Prostate gland (tissue), 2 donors: ENCODE data around the gene IFNA10.
"Not testable (repeated sequence)": the region's sequence is repeated elsewhere in the genome, so short reads cannot be mapped to it uniquely, and the experiment has no call there.

Experiments used
- POLR2AphosphoS5 ChIP-seq: sonication (generic); formaldehyde crosslinking; IDR thresholded peaks from one replicate; pipeline ENCODE4 v1.6.1; 2017; ENCODE audit warnings: antibody characterized with exemption
- TF ChIP-seq, protein P1 (sequence below), 4 experiments: fragments of 200-600 bp in 2 of 4; fragments of 450-650 bp in 2 of 4; sonication (generic) in 2 of 4; IDR thresholded peaks; 1 replicate in 3 of 4; 2 replicates in 1 of 4; pipeline ENCODE4 v1.5.1; 2016 to 2019; ENCODE audit warnings: antibody characterized with exemption in 4 of 4, mild to moderate bottlenecking in 2 of 4, moderate library complexity in 2 of 4

GRCh38 chr9:21166560-21166959, 40.4 kb downstream of the IFNA10 start, which contains the start of gene IFNA21:
- TF ChIP-seq POLR2AphosphoS5 = not testable (repeated sequence)
- TF ChIP-seq, protein P1, sequence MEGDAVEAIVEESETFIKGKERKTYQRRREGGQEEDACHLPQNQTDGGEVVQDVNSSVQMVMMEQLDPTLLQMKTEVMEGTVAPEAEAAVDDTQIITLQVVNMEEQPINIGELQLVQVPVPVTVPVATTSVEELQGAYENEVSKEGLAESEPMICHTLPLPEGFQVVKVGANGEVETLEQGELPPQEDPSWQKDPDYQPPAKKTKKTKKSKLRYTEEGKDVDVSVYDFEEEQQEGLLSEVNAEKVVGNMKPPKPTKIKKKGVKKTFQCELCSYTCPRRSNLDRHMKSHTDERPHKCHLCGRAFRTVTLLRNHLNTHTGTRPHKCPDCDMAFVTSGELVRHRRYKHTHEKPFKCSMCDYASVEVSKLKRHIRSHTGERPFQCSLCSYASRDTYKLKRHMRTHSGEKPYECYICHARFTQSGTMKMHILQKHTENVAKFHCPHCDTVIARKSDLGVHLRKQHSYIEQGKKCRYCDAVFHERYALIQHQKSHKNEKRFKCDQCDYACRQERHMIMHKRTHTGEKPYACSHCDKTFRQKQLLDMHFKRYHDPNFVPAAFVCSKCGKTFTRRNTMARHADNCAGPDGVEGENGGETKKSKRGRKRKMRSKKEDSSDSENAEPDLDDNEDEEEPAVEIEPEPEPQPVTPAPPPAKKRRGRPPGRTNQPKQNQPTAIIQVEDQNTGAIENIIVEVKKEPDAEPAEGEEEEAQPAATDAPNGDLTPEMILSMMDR (IDR thresholded peaks at IDR 0.05) = not testable (repeated sequence)
